K562 (cell line): ENCODE data around the gene MADD. TPM values are rescaled to one million over a fixed set of nuclear protein-coding genes. Genes with fewer than 3 reads are reported as not detected.

Source experiments
- ATAC-seq: fragments of 200-7000 bp; cut with Tn5 transposase; 3 replicates; pipeline ENCODE4 v1.9.1; 2020; ENCODE audit warnings: moderate library complexity
- BruUV-seq: library from RNA; stranded (reverse); fragments of 400-500 nt; replicated peaks from 2 replicates; lab custom pipeline; 2021; lab: Mats Ljungman, UMichigan
- CTCF ChIA-PET: fragments of 300-600 bp; formaldehyde crosslinking; extraction: SDS; loops from one replicate; lab custom pipeline; 2021; ENCODE audit warnings: low intra/inter-chr PET ratio; lab: Yijun Ruan, JAX
- POLR2A ChIA-PET: fragments of 300-600, 350-650 bp; sonication (Branson Sonifier 250); formaldehyde crosslinking; extraction: SDS; loops from one replicate; lab custom pipeline; 2021; ENCODE audit warnings: antibody characterized with exemption, inconsistent platforms; lab: Yijun Ruan, JAX
- DNase-seq, 4 experiments: peaks; one replicate each; pipeline versions ENCODE4 v3.0.0 to v3.0.0-alpha.2; 2011 to 2018; ENCODE audit warnings: low spot score in 3 of 4, mixed read lengths in 3 of 4; ENCODE audit errors: extremely low read depth in 1 of 4
- FAIRE-seq: peaks from 2 replicates; lab custom pipeline; 2011; peaks lifted over from hg19 to GRCh38; lab: Jason Lieb, UNC
- H2AFZ ChIP-seq: 2 replicates; pipeline ENCODE4 v1.6.0; 2011; ENCODE audit warnings: low read depth, low read length, control low read depth, inconsistent platforms
- H3K27ac ChIP-seq: fragments of 200-600 bp; 3 replicates; pipeline ENCODE4 v1.8.0; 2011; ENCODE audit warnings: low read depth, mild to moderate bottlenecking, control low read depth, inconsistent platforms, low read length, moderate library complexity, mixed read lengths; ENCODE audit errors: extremely low read depth
- H3K27me3 ChIP-seq, 2 experiments: fragments of 300-600 bp in 1 of 2; 2 replicates in 1 of 2; 3 replicates in 1 of 2; pipeline versions ENCODE4 v1.6.0 to v1.8.0; 2011; ENCODE audit warnings: inconsistent platforms in 2 of 2, low read length in 2 of 2, mild to moderate bottlenecking in 1 of 2, mixed read lengths in 1 of 2, moderate library complexity in 1 of 2; ENCODE audit not compliant: control insufficient read depth in 2 of 2, insufficient read depth in 2 of 2
- H3K36me3 ChIP-seq: fragments of 300-600 bp; 3 replicates; pipeline ENCODE4 v1.8.0; 2011; ENCODE audit warnings: mild to moderate bottlenecking, low read length, inconsistent platforms; ENCODE audit not compliant: control insufficient read depth, insufficient read depth
- H3K4me1 ChIP-seq, 2 experiments: fragments of 200-600 bp in 1 of 2; replicated peaks in 1 of 2; 2 replicates in 1 of 2; 3 replicates in 1 of 2; pipeline versions ENCODE4 v1.5.1 to v1.8.0; 2011; ENCODE audit warnings: inconsistent platforms in 2 of 2, low read length in 2 of 2, mild to moderate bottlenecking in 1 of 2, mixed read lengths in 1 of 2, moderate library complexity in 1 of 2; ENCODE audit not compliant: control insufficient read depth in 2 of 2, insufficient read depth in 2 of 2
- H3K4me2 ChIP-seq: 2 replicates; pipeline ENCODE4 v1.6.1; 2011; ENCODE audit warnings: low read length, control low read depth, inconsistent platforms, mixed read lengths; ENCODE audit not compliant: insufficient read depth
- H3K4me3 ChIP-seq: fragments of 200-600 bp; sonication (generic), shearing (Covaris generic); 2 replicates; pipeline ENCODE4 v1.5.1; 2016; ENCODE audit warnings: control low read depth, inconsistent platforms
- H3K79me2 ChIP-seq: fragments of 200-600 bp; 3 replicates; pipeline ENCODE4 v1.8.0; 2011; ENCODE audit warnings: low read length, inconsistent platforms; ENCODE audit not compliant: control insufficient read depth, insufficient read depth
- H3K9ac ChIP-seq, 2 experiments: 2 replicates each; pipeline versions ENCODE4 v1.6.0 to v1.6.1; 2011; ENCODE audit warnings: low read depth in 2 of 2, low read length in 2 of 2, control low read depth in 1 of 2, inconsistent platforms in 1 of 2, mild to moderate bottlenecking in 1 of 2, mixed read lengths in 1 of 2; ENCODE audit not compliant: insufficient read depth in 1 of 2
- H3K9me1 ChIP-seq: one replicate; pipeline ENCODE4 v1.6.0; 2011; ENCODE audit warnings: inconsistent platforms, mild to moderate bottlenecking, low read length, moderate library complexity; ENCODE audit not compliant: control insufficient read depth, insufficient read depth
- H3K9me3 ChIP-seq: replicated peaks from 2 replicates; pipeline ENCODE4 v1.5.1; 2011; ENCODE audit warnings: low read depth, low read length, inconsistent platforms; ENCODE audit not compliant: control insufficient read depth, insufficient read depth
- H4K20me1 ChIP-seq: replicated peaks from 2 replicates; pipeline ENCODE4 v1.6.1; 2011; ENCODE audit warnings: low read length, inconsistent platforms, mixed read lengths; ENCODE audit not compliant: control insufficient read depth, insufficient read depth
- BCOR ChIP-seq: fragments of 450-650 bp; IDR thresholded peaks from 2 replicates; pipeline ENCODE4 v1.6.1; 2016
- CBX5 ChIP-seq: IDR thresholded peaks from 2 replicates; pipeline ENCODE4 v1.6.1; 2014; ENCODE audit warnings: low read depth, borderline replicate concordance
- CHD1 ChIP-seq: fragments of 200-600 bp; sonication (generic); IDR thresholded peaks from one replicate; pipeline ENCODE4 v1.6.1; 2012; ENCODE audit warnings: mild to moderate bottlenecking, moderate library complexity, low read length, inconsistent platforms
- RBM25 ChIP-seq: fragments of 200-400 bp; formaldehyde crosslinking; IDR thresholded peaks from 2 replicates; pipeline ENCODE4 v1.6.1; 2018; ENCODE audit warnings: low read length, low read depth, moderate library complexity; ENCODE audit not compliant: severe bottlenecking
- TOE1 ChIP-seq, 2 experiments: fragments of 450-650 bp in 1 of 2; sonication (generic) in 1 of 2; formaldehyde crosslinking in 1 of 2; IDR thresholded peaks; 2 replicates each; pipeline versions ENCODE4 v1.7.1 to v1.8.0; 2016 to 2022; ENCODE audit warnings: borderline replicate concordance in 2 of 2, mild to moderate bottlenecking in 2 of 2, antibody characterized with exemption in 1 of 2, inconsistent platforms in 1 of 2, low read depth in 1 of 2, missing genetic modification reagents in 1 of 2, moderate library complexity in 1 of 2
- ZNF695 ChIP-seq: fragments of 450-650 bp; formaldehyde crosslinking; IDR thresholded peaks from 2 replicates; pipeline ENCODE4 v1.4.0; 2020; ENCODE audit warnings: mild to moderate bottlenecking, moderate library complexity
- WGBS: fragments of 100-300 bp; shearing (Covaris generic); methylation state at CpG from one replicate; pipeline ENCODE4 v1.1.6; 2016; ENCODE audit warnings: low coverage, mixed read lengths; ENCODE audit not compliant: insufficient coverage; ENCODE audit errors: missing lambda C conversion rate; 5-methylcytosine and 5-hydroxymethylcytosine counted together
- in situ Hi-C: fragments of 300-500 bp; cut with MboI; formaldehyde crosslinking; loops from 4 replicates; pipeline ENCODE4 v1.15.0; 2018; ENCODE audit warnings: inconsistent platforms, mixed read lengths
- intact Hi-C: fragments of 100-400 bp; cut with micrococcal nuclease; formaldehyde crosslinking; loops from 2 replicates; pipeline ENCODE4 v1.14.2; 2022
- polyA plus RNA-seq, 8 experiments: library from polyadenylated mRNA; depleted of rRNA in 4 of 8; stranded (reverse) in 5 of 8; unstranded in 3 of 8; fragments of >200 nt; fragmentation: Nextera tagmentation in 2 of 8; fragmentation: Illumina TruSeq in 1 of 8; extraction: Ambion mirVana in 2 of 8; extraction: Trizol in 1 of 8; gene quantifications; 2 replicates each; pipeline versions ENCODE4 v1.2.1 to v1.2.3, GENCODE V29; 2011 to 2014; ENCODE audit warnings: inconsistent platforms in 1 of 8, missing spikeins in 1 of 8
- total RNA-seq, 7 experiments: library from RNA; depleted of rRNA in 6 of 7; stranded (reverse); fragments of >200 nt in 6 of 7; fragmentation: Illumina TruSeq in 2 of 7; extraction: Trizol in 2 of 7; gene quantifications; 2 replicates each; pipeline versions ENCODE4 v1.2.1 to v1.2.3, GENCODE V29; 2011 to 2021; ENCODE audit warnings: low replicate concordance in 1 of 7
- TF ChIP-seq, protein P1 (sequence below): sonication (generic); formaldehyde crosslinking; IDR thresholded peaks from 2 replicates; pipeline ENCODE4 v1.8.1; 2023; ENCODE audit warnings: mild to moderate bottlenecking, missing genetic modification reagents

Gene MADD
- total and polyA plus RNA-seq, 9 of the 15 experiments (the other 6 are each of a cell fraction or from before 2014, with no cell fraction given) = 0.68 to 57.6 (median 33.6) TPM

DNA sequence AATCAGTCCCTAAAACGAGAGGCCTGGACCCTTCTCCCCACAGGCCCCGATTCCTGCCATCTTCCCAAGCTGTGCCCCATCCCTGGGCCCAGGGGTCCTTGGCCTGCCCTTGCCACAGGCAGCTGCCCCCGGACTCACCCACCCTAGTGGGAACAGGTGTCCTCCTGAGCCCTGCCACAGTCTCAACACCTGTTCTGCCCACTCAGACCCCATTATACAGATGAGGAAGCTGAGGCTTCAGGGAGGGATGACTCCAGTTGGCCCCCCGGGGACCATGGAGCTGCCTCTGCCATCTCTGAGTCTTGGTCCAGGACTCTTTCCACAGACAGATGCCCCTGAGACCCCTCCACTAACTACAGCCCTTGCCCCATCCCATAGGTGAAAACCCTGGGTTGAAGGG, 66.7 kb downstream of the MADD start:
- ATAC-seq = no peak
- H3K9me1 ChIP-seq = no peaks in the 10 kb centered on the region
- no peak for FAIRE-seq
- no peaks in the 10 kb centered on the region for H3K9me3 ChIP-seq
- intact Hi-C loops (no loop called here), in situ Hi-C loops (no loop called here)
- no peak overlapping the region; the same call in 1 of the 2 replicates for H3K4me2 ChIP-seq
- DNase-seq = no peak
- no peak overlapping the region for H3K4me3 ChIP-seq
- H3K27ac ChIP-seq = no peak overlapping the region; the same call in 2 of the 3 replicates
- H3K9ac ChIP-seq = peak overlapping the region in 1 of 2 experiments; percentile 48; a peak in 1 of 4 replicates
- no TSS peak for BruUV-seq
- TF ChIP-seq RBM25 (peak; percentile 65), CBX5 (no peak), ZNF695 (CRISPR knock-in tag) (no peak), TOE1 (IDR thresholded peaks at IDR 0.05; ENCODE audit: borderline replicate concordance) (no peak), TOE1 (CRISPR knock-in tag; IDR thresholded peaks at IDR 0.05; ENCODE audit: borderline replicate concordance, low read depth) (0 out of 2 replicates have a peak, but pooled peaks have one; percentile 37), CHD1 (no peak), BCOR (0 out of 2 replicates have a peak, but pooled peaks have one; percentile 47)
- TF ChIP-seq, protein P1, sequence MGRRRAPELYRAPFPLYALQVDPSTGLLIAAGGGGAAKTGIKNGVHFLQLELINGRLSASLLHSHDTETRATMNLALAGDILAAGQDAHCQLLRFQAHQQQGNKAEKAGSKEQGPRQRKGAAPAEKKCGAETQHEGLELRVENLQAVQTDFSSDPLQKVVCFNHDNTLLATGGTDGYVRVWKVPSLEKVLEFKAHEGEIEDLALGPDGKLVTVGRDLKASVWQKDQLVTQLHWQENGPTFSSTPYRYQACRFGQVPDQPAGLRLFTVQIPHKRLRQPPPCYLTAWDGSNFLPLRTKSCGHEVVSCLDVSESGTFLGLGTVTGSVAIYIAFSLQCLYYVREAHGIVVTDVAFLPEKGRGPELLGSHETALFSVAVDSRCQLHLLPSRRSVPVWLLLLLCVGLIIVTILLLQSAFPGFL (CRISPR knock-in tag) = no peak
- WGBS = 49% methylated on average over 4 of the region's 4 CpGs
- H3K4me1 ChIP-seq = peaks cover 6 to 51% of the 10 kb centered on the region in 2 experiments; a peak in 3 of 5 replicates
- peak overlapping the region; percentile 65; the same call in 1 of the 2 replicates for H2AFZ ChIP-seq
- ChIA-PET CTCF (interaction anchor here (0.6 kb wide), 1 partner anchor 18 kb away, joined by 3 read pairs; no protein-coding TSS in a partner anchor), POLR2A (interaction anchor here (0.6 to 1.3 kb wide), 2 partner anchors 155 to 404 kb away, joined by 3 read pairs; no protein-coding TSS in a partner anchor)
- H3K27me3 ChIP-seq = no peaks in the 10 kb centered on the region
- no peaks in the 10 kb centered on the region for H3K79me2 ChIP-seq
- no peaks in the 10 kb centered on the region for H3K36me3 ChIP-seq
- H4K20me1 ChIP-seq = no peaks in the 10 kb centered on the region
